ENCODE measurements around the gene PFN3.

PFN3 gene

DNA sequence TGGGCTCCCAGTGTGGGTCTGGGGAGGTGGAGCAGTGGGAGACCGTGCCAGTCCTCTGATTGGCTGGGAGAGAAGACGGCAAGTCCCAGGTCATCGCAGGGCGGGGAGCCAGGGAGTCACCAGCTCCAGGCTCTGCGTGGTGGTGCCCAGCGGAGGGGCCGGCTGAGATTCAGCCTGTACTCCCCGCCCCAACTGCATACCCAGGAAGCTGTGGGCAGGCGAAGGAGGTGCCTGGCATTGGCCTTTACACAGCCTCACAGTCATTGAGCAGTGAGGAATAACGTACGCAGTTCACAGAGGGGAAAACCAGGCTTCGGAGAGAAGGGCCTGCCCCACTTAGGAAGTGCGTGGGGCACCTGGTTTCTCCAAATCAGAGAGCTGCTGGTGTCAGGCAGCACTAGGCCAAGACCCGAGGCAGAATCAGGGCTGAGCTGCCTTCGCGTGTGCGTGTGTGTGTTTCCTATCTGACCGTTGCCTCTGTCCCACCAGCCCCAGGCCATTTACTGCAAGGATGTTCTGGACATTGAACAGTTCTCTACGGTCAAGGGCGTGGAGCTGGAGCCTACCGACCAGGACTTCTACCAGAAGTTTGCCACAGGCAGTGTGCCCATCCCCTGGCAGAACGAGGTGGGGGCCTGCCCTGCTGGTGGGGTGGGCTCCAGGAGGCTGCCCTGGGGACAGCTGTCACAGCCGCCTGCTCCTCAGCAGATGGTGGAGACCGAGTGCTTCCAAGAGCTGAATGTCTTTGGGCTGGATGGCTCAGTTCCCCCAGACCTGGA lies 39.9 kb upstream of the PFN3 start:
- H4K20me1 ChIP-seq (ENCODE audit: control insufficient read depth, insufficient read depth, low read depth, low read length): no peaks in the 10 kb centered on the region
- no peaks in the 10 kb centered on the region for H3K79me2 ChIP-seq (ENCODE audit: control insufficient read depth, low read length)
- no peaks in the 10 kb centered on the region for H3K9me3 ChIP-seq (ENCODE audit: control insufficient read depth, insufficient read depth, low read length)
- H3F3A ChIP-seq (ENCODE audit: control insufficient read depth, insufficient read depth): peaks cover 11% of the 10 kb centered on the region
- no peak for TF ChIP-seq EZH2phosphoT487 (IDR thresholded peaks at IDR 0.05; ENCODE audit: borderline replicate concordance, low read length)
- TF ChIP-seq, protein P1, sequence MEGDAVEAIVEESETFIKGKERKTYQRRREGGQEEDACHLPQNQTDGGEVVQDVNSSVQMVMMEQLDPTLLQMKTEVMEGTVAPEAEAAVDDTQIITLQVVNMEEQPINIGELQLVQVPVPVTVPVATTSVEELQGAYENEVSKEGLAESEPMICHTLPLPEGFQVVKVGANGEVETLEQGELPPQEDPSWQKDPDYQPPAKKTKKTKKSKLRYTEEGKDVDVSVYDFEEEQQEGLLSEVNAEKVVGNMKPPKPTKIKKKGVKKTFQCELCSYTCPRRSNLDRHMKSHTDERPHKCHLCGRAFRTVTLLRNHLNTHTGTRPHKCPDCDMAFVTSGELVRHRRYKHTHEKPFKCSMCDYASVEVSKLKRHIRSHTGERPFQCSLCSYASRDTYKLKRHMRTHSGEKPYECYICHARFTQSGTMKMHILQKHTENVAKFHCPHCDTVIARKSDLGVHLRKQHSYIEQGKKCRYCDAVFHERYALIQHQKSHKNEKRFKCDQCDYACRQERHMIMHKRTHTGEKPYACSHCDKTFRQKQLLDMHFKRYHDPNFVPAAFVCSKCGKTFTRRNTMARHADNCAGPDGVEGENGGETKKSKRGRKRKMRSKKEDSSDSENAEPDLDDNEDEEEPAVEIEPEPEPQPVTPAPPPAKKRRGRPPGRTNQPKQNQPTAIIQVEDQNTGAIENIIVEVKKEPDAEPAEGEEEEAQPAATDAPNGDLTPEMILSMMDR (IDR thresholded peaks at IDR 0.05; ENCODE audit: low read depth, low read length, poor library complexity, severe bottlenecking): no peak
- H3K9me2 ChIP-seq (replicated peaks; ENCODE audit: control insufficient read depth, low read length): no peaks in the 10 kb centered on the region
- H3K4me1 ChIP-seq (ENCODE audit: control insufficient read depth, low read length): peaks cover 15% of the 10 kb centered on the region
- peaks cover 68% of the 10 kb centered on the region for H3K36me3 ChIP-seq (ENCODE audit: control insufficient read depth, low read length)
- H3K4me2 ChIP-seq (ENCODE audit: low read length): no peak overlapping the region
- H3K27ac ChIP-seq (ENCODE audit: low read depth, low read length): no peak overlapping the region
- H3K27me3 ChIP-seq (ENCODE audit: control insufficient read depth, low read length): peaks cover under 1% of the 10 kb centered on the region; the same call in 1 of the 2 replicates
- H3K4me3 ChIP-seq (ENCODE audit: low read length): no peak overlapping the region

DNA sequence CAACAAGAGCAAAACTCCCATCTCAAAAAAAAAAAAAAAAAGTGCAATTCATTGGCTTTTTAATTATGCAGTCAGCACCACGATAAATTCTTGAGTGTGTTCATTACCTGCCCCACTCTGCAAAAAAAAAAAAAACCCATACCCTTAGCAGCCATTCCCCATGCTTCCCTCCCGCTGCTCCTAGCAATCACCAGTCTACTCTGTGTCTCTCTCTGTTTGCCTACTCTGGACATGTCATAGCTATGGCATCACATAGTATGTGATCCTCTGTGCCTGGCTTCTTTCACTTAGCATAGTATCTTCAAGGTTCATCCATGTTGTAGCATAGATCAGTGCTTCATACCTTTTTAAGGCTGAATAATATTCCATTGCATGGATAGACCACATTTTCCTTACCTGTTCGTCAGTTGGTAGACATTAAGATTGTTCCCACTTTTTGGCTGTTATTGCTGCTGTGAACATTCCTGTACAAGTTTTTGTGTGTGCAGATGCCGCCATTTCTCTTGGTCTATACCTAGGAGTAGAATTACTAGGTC lies 39.1 kb upstream of the PFN3 start:
- H3K27ac ChIP-seq (ENCODE audit: low read depth, low read length): no peak overlapping the region
- no peaks in the 10 kb centered on the region for H3K9me3 ChIP-seq (ENCODE audit: control insufficient read depth, insufficient read depth, low read length)
- no peaks in the 10 kb centered on the region for H3K27me3 ChIP-seq (ENCODE audit: control insufficient read depth, low read length)
- H3K9me2 ChIP-seq (replicated peaks; ENCODE audit: control insufficient read depth, low read length): no peaks in the 10 kb centered on the region
- H3F3A ChIP-seq (ENCODE audit: control insufficient read depth, insufficient read depth): 0 out of 2 replicates have a peak, but pooled peaks cover 6% of the 10 kb centered on the region
- H3K4me2 ChIP-seq (ENCODE audit: low read length): no peak overlapping the region
- H3K36me3 ChIP-seq (ENCODE audit: control insufficient read depth, low read length): peaks cover 76% of the 10 kb centered on the region
- H3K79me2 ChIP-seq (ENCODE audit: control insufficient read depth, low read length): no peaks in the 10 kb centered on the region
- H4K20me1 ChIP-seq (ENCODE audit: control insufficient read depth, insufficient read depth, low read depth, low read length): no peaks in the 10 kb centered on the region
- H3K4me1 ChIP-seq (ENCODE audit: control insufficient read depth, low read length): peaks cover 7% of the 10 kb centered on the region
- H3K4me3 ChIP-seq (ENCODE audit: low read length): no peak overlapping the region
- TF ChIP-seq EZH2phosphoT487 (IDR thresholded peaks at IDR 0.05; ENCODE audit: borderline replicate concordance, low read length): no peak
- TF ChIP-seq, protein P1 (IDR thresholded peaks at IDR 0.05; ENCODE audit: low read depth, low read length, poor library complexity, severe bottlenecking): no peak

DNA sequence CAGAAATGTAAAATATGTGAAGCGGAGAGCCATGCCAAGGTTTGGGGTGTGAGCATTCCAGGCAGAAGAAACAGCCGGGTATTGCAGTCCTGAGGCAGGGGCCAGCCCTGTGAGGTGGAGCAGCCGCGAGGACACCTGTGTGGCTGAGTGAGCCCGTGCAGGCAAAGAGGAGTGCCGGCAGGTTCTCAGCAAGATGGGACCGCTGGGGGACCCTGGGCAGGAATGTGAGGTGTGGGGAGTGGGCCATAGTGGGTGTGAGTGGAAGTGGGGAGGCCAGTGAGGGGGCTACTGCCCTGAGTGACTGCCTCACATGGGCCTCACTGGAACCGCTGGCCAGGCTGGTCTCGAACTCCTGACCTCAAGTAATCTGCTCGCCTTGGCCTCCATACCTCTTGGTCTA lies 38.0 kb upstream of the PFN3 start:
- H3K79me2 ChIP-seq (ENCODE audit: control insufficient read depth, low read length): no peaks in the 10 kb centered on the region
- H3K9me3 ChIP-seq (ENCODE audit: control insufficient read depth, insufficient read depth, low read length): no peaks in the 10 kb centered on the region
- TF ChIP-seq, protein P1 (IDR thresholded peaks at IDR 0.05; ENCODE audit: low read depth, low read length, poor library complexity, severe bottlenecking): no peak
- TF ChIP-seq EZH2phosphoT487 (IDR thresholded peaks at IDR 0.05; ENCODE audit: borderline replicate concordance, low read length): no peak
- no peaks in the 10 kb centered on the region for H3K9me2 ChIP-seq (replicated peaks; ENCODE audit: control insufficient read depth, low read length)
- peaks cover 88% of the 10 kb centered on the region for H3K36me3 ChIP-seq (ENCODE audit: control insufficient read depth, low read length)
- no peaks in the 10 kb centered on the region for H4K20me1 ChIP-seq (ENCODE audit: control insufficient read depth, insufficient read depth, low read depth, low read length)
- H3K27ac ChIP-seq (ENCODE audit: low read depth, low read length): no peak overlapping the region
- no peaks in the 10 kb centered on the region for H3K27me3 ChIP-seq (ENCODE audit: control insufficient read depth, low read length)
- H3K4me2 ChIP-seq (ENCODE audit: low read length): no peak overlapping the region
- H3K4me1 ChIP-seq (ENCODE audit: control insufficient read depth, low read length): no peaks in the 10 kb centered on the region
- no peak overlapping the region for H3K4me3 ChIP-seq (ENCODE audit: low read length)
- 0 out of 2 replicates have a peak, but pooled peaks cover 6% of the 10 kb centered on the region for H3F3A ChIP-seq (ENCODE audit: control insufficient read depth, insufficient read depth)

All from DOHH2 (cell line).